ENCODE results near the gene DMWD.

DMWD gene

DNA sequence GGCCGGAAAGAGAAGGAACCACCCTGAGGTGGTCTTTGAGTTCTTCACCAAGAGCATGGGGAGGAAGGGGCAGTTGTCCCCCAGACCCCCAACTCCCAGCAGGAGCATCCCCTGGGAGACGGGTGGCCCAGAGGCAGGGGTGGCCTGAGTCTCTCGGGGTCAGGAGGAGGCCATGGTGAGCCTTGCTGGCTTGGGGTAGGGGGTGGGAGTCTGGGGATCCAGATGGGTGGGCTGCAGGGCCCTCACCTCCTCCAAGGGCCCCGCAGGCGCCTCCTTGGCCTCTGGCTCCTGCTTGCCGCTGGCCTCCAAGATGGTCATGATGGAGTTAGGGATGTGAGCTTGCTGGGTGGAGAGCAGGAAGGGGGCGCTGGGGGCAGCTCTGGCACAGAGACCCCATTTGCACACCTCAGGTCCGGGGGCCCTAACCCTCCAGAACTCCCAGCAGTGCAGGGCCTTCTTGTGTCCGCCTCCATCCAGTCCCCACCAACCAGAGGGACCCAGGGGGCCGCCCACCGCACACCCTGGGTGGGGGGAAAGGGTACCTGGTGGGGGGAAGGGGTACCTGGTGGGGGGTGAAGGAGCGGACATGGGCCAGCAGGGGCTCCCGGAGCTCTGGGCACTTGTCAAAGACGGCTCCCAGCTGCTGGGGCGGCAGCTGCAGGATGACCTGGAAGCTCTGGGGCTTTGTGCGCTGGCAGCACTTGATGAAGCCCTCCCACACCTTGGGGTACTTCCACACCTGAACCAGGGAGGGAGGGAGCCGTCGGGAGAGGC is 23.8 kb upstream of the DMWD start:
- Histone ChIP-seq H3K9me3 (replicated peaks in 1 of 2; ENCODE audit: control insufficient read depth in 2 of 2, insufficient read depth in 1 of 2, low read depth in 1 of 2, low read length in 2 of 2) (no peaks in the 10 kb centered on the region), H3K18ac (ENCODE audit: low read length) (peak overlapping the region; percentile 93), H2AK5ac (ENCODE audit: low read depth, low read length) (peak overlapping the region; percentile 96), H3K4ac (ENCODE audit: low read length) (peak overlapping the region; percentile 58), H3K36me3 (replicated peaks in 1 of 2; ENCODE audit: control insufficient read depth in 2 of 2, insufficient read depth in 2 of 2, low read length in 2 of 2) (peaks cover 13 to 32% of the 10 kb centered on the region in 2 donors), H2BK15ac (ENCODE audit: low read length) (peak overlapping the region; percentile 86), H3K27me3 (ENCODE audit: control insufficient read depth in 3 of 3, insufficient read depth in 3 of 3, low read depth in 1 of 3, low read length in 3 of 3) (peaks cover 0 to 8% (median 0%) of the 10 kb centered on the region in 3 experiments), H2AFZ (ENCODE audit: low read length) (peak overlapping the region; percentile 97), H2BK12ac (ENCODE audit: low read length) (no peak overlapping the region), H4K91ac (ENCODE audit: low read depth, low read length, poor library complexity) (peak overlapping the region; percentile 26), H3K23ac (ENCODE audit: low read depth, low read length, poor library complexity) (peak overlapping the region; percentile 14), H3K4me1 (ENCODE audit: control insufficient read depth in 2 of 2, insufficient read depth in 1 of 2, low read depth in 1 of 2, low read length in 2 of 2) (peaks cover 16 to 22% of the 10 kb centered on the region in 2 donors), H3K14ac (ENCODE audit: low read length) (peak overlapping the region; percentile 11), H3K27ac (replicated peaks; ENCODE audit: low read length) (peak overlapping the region; percentile 56), H3K79me1 (ENCODE audit: low read depth, low read length) (no peaks in the 10 kb centered on the region), H3K4me3 (ENCODE audit: low read length in 2 of 2) (peak overlapping the region; percentile 56 to 73), H2BK5ac (ENCODE audit: low read length) (peak overlapping the region; percentile 62), H3K9ac (ENCODE audit: low read depth, low read length, poor library complexity) (peak overlapping the region; percentile 53), H3K4me2 (ENCODE audit: insufficient read depth, low read length, poor library complexity, severe bottlenecking) (peak overlapping the region; percentile 99), H2BK120ac (ENCODE audit: low read depth, low read length) (peak overlapping the region; percentile 93), H4K8ac (ENCODE audit: low read depth, low read length) (peak overlapping the region; percentile 48)
- DNase-seq (ENCODE audit: low spot score) = no peak
- no CpG with 5 or more reads among the region's 18 CpGs for WGBS, 2 donors (ENCODE audit: extremely low coverage in 2 of 2, insufficient read length in 2 of 2, insufficient replicate concordance in 1 of 2)

- Histone ChIP-seq H2BK12ac (ENCODE audit: low read length) (no peak overlapping the region), H3K18ac (ENCODE audit: low read length) (peak overlapping the region; percentile 93), H3K9ac (ENCODE audit: low read depth, low read length, poor library complexity) (peak overlapping the region; percentile 67), H3K4ac (ENCODE audit: low read length) (no peak overlapping the region), H2AK5ac (ENCODE audit: low read depth, low read length) (peak overlapping the region; percentile 96), H3K27ac (replicated peaks; ENCODE audit: low read length) (peak overlapping the region; percentile 56), H3K79me1 (ENCODE audit: low read depth, low read length) (no peaks in the 10 kb centered on the region), H3K9me3 (replicated peaks in 1 of 2; ENCODE audit: control insufficient read depth in 2 of 2, insufficient read depth in 1 of 2, low read depth in 1 of 2, low read length in 2 of 2) (no peaks in the 10 kb centered on the region), H3K4me2 (ENCODE audit: insufficient read depth, low read length, poor library complexity, severe bottlenecking) (peak overlapping the region; percentile 99), H3K23ac (ENCODE audit: low read depth, low read length, poor library complexity) (peak overlapping the region; percentile 89), H2AFZ (ENCODE audit: low read length) (peak overlapping the region; percentile 97), H3K4me1 (ENCODE audit: control insufficient read depth in 2 of 2, insufficient read depth in 1 of 2, low read depth in 1 of 2, low read length in 2 of 2) (peaks cover 16 to 22% of the 10 kb centered on the region in 2 donors), H2BK15ac (ENCODE audit: low read length) (peak overlapping the region; percentile 86), H2BK120ac (ENCODE audit: low read depth, low read length) (peak overlapping the region; percentile 93), H3K36me3 (replicated peaks in 1 of 2; ENCODE audit: control insufficient read depth in 2 of 2, insufficient read depth in 2 of 2, low read length in 2 of 2) (peaks cover 7 to 24% of the 10 kb centered on the region in 2 donors), H3K14ac (ENCODE audit: low read length) (no peak overlapping the region), H3K27me3 (ENCODE audit: control insufficient read depth in 3 of 3, insufficient read depth in 3 of 3, low read depth in 1 of 3, low read length in 3 of 3) (peaks cover 0 to 8% (median 0%) of the 10 kb centered on the region in 3 experiments), H4K91ac (ENCODE audit: low read depth, low read length, poor library complexity) (no peak overlapping the region), H3K4me3 (ENCODE audit: low read length in 2 of 2) (peak overlapping the region; percentile 56 to 73), H4K8ac (ENCODE audit: low read depth, low read length) (no peak overlapping the region), H2BK5ac (ENCODE audit: low read length) (peak overlapping the region; percentile 62)
- peak; percentile 65 for DNase-seq (ENCODE audit: low spot score)
- no CpG with 5 or more reads among the region's 44 CpGs for WGBS, 2 donors (ENCODE audit: extremely low coverage in 2 of 2, insufficient read length in 2 of 2, insufficient replicate concordance in 1 of 2)
Observed at GRCh38 chr19:45815481-45816216, 23.0 kb upstream of the DMWD start.

DNA sequence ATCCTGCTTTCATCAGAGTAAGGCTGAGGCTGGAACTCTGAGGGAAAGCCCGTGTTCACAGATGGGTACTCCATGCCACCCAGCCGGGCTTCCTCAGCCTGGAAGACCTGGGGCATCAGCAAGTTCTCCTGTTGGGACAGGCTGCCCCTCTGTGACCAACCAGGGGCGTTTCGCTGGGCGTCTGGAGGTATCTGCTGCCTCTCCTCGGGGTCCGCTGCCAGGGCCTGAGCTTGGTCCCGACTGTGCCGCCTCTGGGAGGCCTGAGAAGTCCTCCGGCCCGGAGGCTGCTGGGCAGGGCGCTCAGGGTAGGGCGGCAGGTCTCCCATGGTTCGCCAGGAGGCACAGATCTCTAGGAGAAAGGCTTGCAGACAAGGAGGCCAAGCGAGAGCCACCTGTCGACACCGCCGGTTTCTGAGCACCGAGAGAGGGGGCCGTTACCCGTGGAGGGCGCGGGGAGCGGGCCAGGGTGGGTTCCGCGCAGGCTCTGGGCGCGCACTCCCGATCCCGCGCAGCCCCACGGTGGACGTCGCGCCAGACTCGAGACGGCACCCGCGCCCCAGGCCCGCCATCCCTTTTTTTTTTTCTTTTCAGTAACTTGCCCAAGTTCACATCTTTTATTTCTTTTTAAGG is 22.3 kb upstream of the DMWD start, which contains the start of gene RSPH6A:
Gene RSPH6A, minus strand, starts transcription at position 458 of the 630 bp plus-strand sequence. Its CDS starts 132 bp downstream, at position 326.
- Histone ChIP-seq H3K4ac (ENCODE audit: low read length) (peak within 1 kb of the TSS; percentile 58), H3K4me2 (ENCODE audit: insufficient read depth, low read length, poor library complexity, severe bottlenecking) (peak within 1 kb of the TSS; percentile 99), H3K27ac (replicated peaks; ENCODE audit: low read length) (peak within 1 kb of the TSS; percentile 56), H3K9me3 (replicated peaks in 1 of 2; ENCODE audit: control insufficient read depth in 2 of 2, insufficient read depth in 1 of 2, low read depth in 1 of 2, low read length in 2 of 2) (no peaks in the 10 kb centered on the region), H3K14ac (ENCODE audit: low read length) (peak within 1 kb of the TSS; percentile 27), H3K27me3 (ENCODE audit: control insufficient read depth in 3 of 3, insufficient read depth in 3 of 3, low read depth in 1 of 3, low read length in 3 of 3) (peaks cover 0 to 8% (median 0%) of the 10 kb centered on the region in 3 experiments), H2BK5ac (ENCODE audit: low read length) (peak within 1 kb of the TSS; percentile 62), H2BK15ac (ENCODE audit: low read length) (peak within 1 kb of the TSS; percentile 86), H4K91ac (ENCODE audit: low read depth, low read length, poor library complexity) (no peak within 1 kb of the TSS), H3K23ac (ENCODE audit: low read depth, low read length, poor library complexity) (peak within 1 kb of the TSS; percentile 94), H3K4me3 (ENCODE audit: low read length in 2 of 2) (peak within 1 kb of the TSS; percentile 56 to 73), H2AFZ (ENCODE audit: low read length) (peak within 1 kb of the TSS; percentile 97), H3K9ac (ENCODE audit: low read depth, low read length, poor library complexity) (peak within 1 kb of the TSS; percentile 79), H3K79me1 (ENCODE audit: low read depth, low read length) (no peaks in the 10 kb centered on the region), H3K4me1 (ENCODE audit: control insufficient read depth in 2 of 2, insufficient read depth in 1 of 2, low read depth in 1 of 2, low read length in 2 of 2) (peaks cover 16 to 22% of the 10 kb centered on the region in 2 donors), H2BK120ac (ENCODE audit: low read depth, low read length) (peak within 1 kb of the TSS; percentile 93), H3K18ac (ENCODE audit: low read length) (peak within 1 kb of the TSS; percentile 93), H2AK5ac (ENCODE audit: low read depth, low read length) (peak within 1 kb of the TSS; percentile 96), H3K36me3 (replicated peaks in 1 of 2; ENCODE audit: control insufficient read depth in 2 of 2, insufficient read depth in 2 of 2, low read length in 2 of 2) (peaks cover 5 to 17% of the 10 kb centered on the region in 2 donors), H4K8ac (ENCODE audit: low read depth, low read length) (no peak within 1 kb of the TSS), H2BK12ac (ENCODE audit: low read length) (no peak within 1 kb of the TSS)
- DNase-seq (ENCODE audit: low spot score) = no peak
- no CpG with 5 or more reads among the region's 40 CpGs for WGBS, 2 donors (ENCODE audit: extremely low coverage in 2 of 2, insufficient read length in 2 of 2, insufficient replicate concordance in 1 of 2)

All from neuronal stem cell (in vitro differentiated cells).